PC-3 (cell line): Measurements from ENCODE around the gene TIAM2.

ENCODE experiments used
- CTCF ChIP-seq: fragments of 300-600 bp; sonication (generic); conservative IDR thresholded peaks from 2 replicates; pipeline ENCODE4 v1.5.1; 2017; ENCODE audit warnings: antibody characterized with exemption, low read depth, mild to moderate bottlenecking, low read length
- EZH2 ChIP-seq: fragments of 300-600 bp; sonication (generic); IDR thresholded peaks from one replicate; pipeline ENCODE4 v1.6.1; 2017; ENCODE audit warnings: antibody characterized with exemption, mild to moderate bottlenecking, low read length; ENCODE audit not compliant: unreplicated experiment
- EZH2phosphoT487 ChIP-seq: fragments of 300-600 bp; sonication (generic); IDR thresholded peaks from 2 replicates; pipeline ENCODE4 v1.6.1; 2018; ENCODE audit warnings: mild to moderate bottlenecking, antibody characterized with exemption, low read length, borderline replicate concordance

GRCh38 chr6:155056756-155057155, 61.6 kb downstream of the TIAM2 start:
- TF ChIP-seq EZH2phosphoT487 (no peak), CTCF (no peak), EZH2 (no peak)
